ENCODE measurements around the gene ABR.
"Not testable (repeated sequence)": the region's sequence is repeated elsewhere in the genome, so short reads cannot be mapped to it uniquely, and the experiment has no call there.

Gene ABR

GRCh38 chr17:979539-980405 lies 200.0 kb downstream of the ABR start, which contains the start of gene NXN:
NXN (minus strand) TSS chr17:979776.
- Histone ChIP-seq H3K4me1 (ENCODE audit: insufficient read depth, low read length) (peaks cover 26% of the 10 kb centered on the region), H3K36me3 (ENCODE audit: insufficient read depth, low read length) (peaks cover 4% of the 10 kb centered on the region), H3K4me3 (ENCODE audit: low read length) (peak within 1 kb of the TSS; percentile 80), H3K27me3 (ENCODE audit: insufficient read depth, low read length) (no peaks in the 10 kb centered on the region), H3K9me3 (ENCODE audit: low read length) (no peaks in the 10 kb centered on the region), H2AFZ (ENCODE audit: low read depth, low read length) (peak within 1 kb of the TSS; percentile 91)

GRCh38 chr17:979212-979538 lies 200.6 kb downstream of the ABR start:
- Histone ChIP-seq H3K9me3 (ENCODE audit: low read length) (no peaks in the 10 kb centered on the region), H3K36me3 (ENCODE audit: insufficient read depth, low read length) (peaks cover 4% of the 10 kb centered on the region), H2AFZ (ENCODE audit: low read depth, low read length) (no peak overlapping the region), H3K4me1 (ENCODE audit: insufficient read depth, low read length) (peaks cover 26% of the 10 kb centered on the region), H3K4me3 (ENCODE audit: low read length) (peak overlapping the region; percentile 80), H3K27me3 (ENCODE audit: insufficient read depth, low read length) (no peaks in the 10 kb centered on the region)

GRCh38 chr17:978103-979093 lies 201.4 kb downstream of the ABR start:
- Histone ChIP-seq H3K27me3 (ENCODE audit: insufficient read depth, low read length) (no peaks in the 10 kb centered on the region), H3K9me3 (ENCODE audit: low read length) (no peaks in the 10 kb centered on the region), H3K36me3 (ENCODE audit: insufficient read depth, low read length) (peaks cover 4% of the 10 kb centered on the region), H2AFZ (ENCODE audit: low read depth, low read length) (no peak overlapping the region), H3K4me3 (ENCODE audit: low read length) (peak overlapping the region; percentile 73), H3K4me1 (ENCODE audit: insufficient read depth, low read length) (peaks cover 26% of the 10 kb centered on the region)

- Histone ChIP-seq H3K27me3 (ENCODE audit: insufficient read depth, low read length) (no peaks in the 10 kb centered on the region), H3K4me1 (ENCODE audit: insufficient read depth, low read length) (peaks cover 26% of the 10 kb centered on the region), H3K4me3 (ENCODE audit: low read length) (peak overlapping the region; percentile 73), H3K36me3 (ENCODE audit: insufficient read depth, low read length) (peaks cover 4% of the 10 kb centered on the region), H3K9me3 (ENCODE audit: low read length) (peaks cover 3% of the 10 kb centered on the region), H2AFZ (ENCODE audit: low read depth, low read length) (no peak overlapping the region)
Observed at GRCh38 chr17:977166-977565, 202.6 kb downstream of the ABR start.

GRCh38 chr17:976312-976711 lies 203.5 kb downstream of the ABR start:
- Histone ChIP-seq H3K27me3 (ENCODE audit: insufficient read depth, low read length) (no peaks in the 10 kb centered on the region), H3K4me1 (ENCODE audit: insufficient read depth, low read length) (peaks cover 25% of the 10 kb centered on the region), H2AFZ (ENCODE audit: low read depth, low read length) (no peak overlapping the region), H3K4me3 (ENCODE audit: low read length) (no peak overlapping the region), H3K36me3 (ENCODE audit: insufficient read depth, low read length) (peaks cover 4% of the 10 kb centered on the region), H3K9me3 (ENCODE audit: low read length) (peaks cover 3% of the 10 kb centered on the region)

GRCh38 chr17:975371-975915 lies 204.3 kb downstream of the ABR start:
- H3K27me3 ChIP-seq (ENCODE audit: insufficient read depth, low read length) = no peaks in the 10 kb centered on the region
- no peak overlapping the region for H2AFZ ChIP-seq (ENCODE audit: low read depth, low read length)
- peaks cover 5% of the 10 kb centered on the region for H3K36me3 ChIP-seq (ENCODE audit: insufficient read depth, low read length)
- H3K9me3 ChIP-seq (ENCODE audit: low read length) = peaks cover 3% of the 10 kb centered on the region
- H3K4me1 ChIP-seq (ENCODE audit: insufficient read depth, low read length) = peaks cover 23% of the 10 kb centered on the region
- H3K4me3 ChIP-seq (ENCODE audit: low read length) = no peak overlapping the region

GRCh38 chr17:974778-975177 lies 205.0 kb downstream of the ABR start:
- H3K36me3 ChIP-seq (ENCODE audit: insufficient read depth, low read length); H2AFZ ChIP-seq (ENCODE audit: low read depth, low read length); H3K4me3 ChIP-seq (ENCODE audit: low read length); H3K27me3 ChIP-seq (ENCODE audit: insufficient read depth, low read length); H3K9me3 ChIP-seq (ENCODE audit: low read length): not testable (repeated sequence)
- peaks cover 23% of the 10 kb centered on the region for H3K4me1 ChIP-seq (ENCODE audit: insufficient read depth, low read length)

- peaks cover 10% of the 10 kb centered on the region for H3K36me3 ChIP-seq (ENCODE audit: insufficient read depth, low read length)
- H2AFZ ChIP-seq (ENCODE audit: low read depth, low read length) = no peak overlapping the region
- H3K4me3 ChIP-seq (ENCODE audit: low read length) = no peak overlapping the region
- H3K27me3 ChIP-seq (ENCODE audit: insufficient read depth, low read length) = no peaks in the 10 kb centered on the region
- H3K4me1 ChIP-seq (ENCODE audit: insufficient read depth, low read length) = peaks cover 22% of the 10 kb centered on the region
- peaks cover 5% of the 10 kb centered on the region for H3K9me3 ChIP-seq (ENCODE audit: low read length)
Observed at GRCh38 chr17:973053-973452, 206.7 kb downstream of the ABR start.

GRCh38 chr17:971861-972260 lies 207.9 kb downstream of the ABR start:
- H3K4me3 ChIP-seq (ENCODE audit: low read length); H3K36me3 ChIP-seq (ENCODE audit: insufficient read depth, low read length); H2AFZ ChIP-seq (ENCODE audit: low read depth, low read length); H3K27me3 ChIP-seq (ENCODE audit: insufficient read depth, low read length); H3K9me3 ChIP-seq (ENCODE audit: low read length): not testable (repeated sequence)
- H3K4me1 ChIP-seq (ENCODE audit: insufficient read depth, low read length) = peaks cover 11% of the 10 kb centered on the region

- Histone ChIP-seq H3K36me3 (ENCODE audit: insufficient read depth, low read length) (peaks cover 6% of the 10 kb centered on the region), H3K4me1 (ENCODE audit: insufficient read depth, low read length) (peaks cover 9% of the 10 kb centered on the region), H3K27me3 (ENCODE audit: insufficient read depth, low read length) (no peaks in the 10 kb centered on the region), H2AFZ (ENCODE audit: low read depth, low read length) (no peak overlapping the region), H3K4me3 (ENCODE audit: low read length) (no peak overlapping the region), H3K9me3 (ENCODE audit: low read length) (peaks cover 5% of the 10 kb centered on the region)
Observed at GRCh38 chr17:970364-970763, 209.4 kb downstream of the ABR start.

GRCh38 chr17:969811-970355 lies 209.9 kb downstream of the ABR start:
- Histone ChIP-seq H3K36me3 (ENCODE audit: insufficient read depth, low read length) (peaks cover 6% of the 10 kb centered on the region), H3K27me3 (ENCODE audit: insufficient read depth, low read length) (no peaks in the 10 kb centered on the region), H3K4me3 (ENCODE audit: low read length) (no peak overlapping the region), H3K4me1 (ENCODE audit: insufficient read depth, low read length) (peaks cover 13% of the 10 kb centered on the region), H2AFZ (ENCODE audit: low read depth, low read length) (no peak overlapping the region), H3K9me3 (ENCODE audit: low read length) (peaks cover 5% of the 10 kb centered on the region)

GRCh38 chr17:968812-969730 lies 210.7 kb downstream of the ABR start:
- H3K4me3 ChIP-seq (ENCODE audit: low read length) = no peak overlapping the region
- H2AFZ ChIP-seq (ENCODE audit: low read depth, low read length) = no peak overlapping the region
- H3K27me3 ChIP-seq (ENCODE audit: insufficient read depth, low read length) = no peaks in the 10 kb centered on the region
- peaks cover 5% of the 10 kb centered on the region for H3K9me3 ChIP-seq (ENCODE audit: low read length)
- H3K36me3 ChIP-seq (ENCODE audit: insufficient read depth, low read length) = peaks cover 6% of the 10 kb centered on the region
- peaks cover 19% of the 10 kb centered on the region for H3K4me1 ChIP-seq (ENCODE audit: insufficient read depth, low read length)
